Neural cell (in vitro differentiated cells): ENCODE results near the gene LTBP1.

ENCODE experiments used
- EP300 ChIP-seq: fragments of 450-650 bp; conservative IDR thresholded peaks from 2 replicates; pipeline ENCODE4 v1.6.1; 2014; ENCODE audit warnings: antibody characterized with exemption, mild to moderate bottlenecking, moderate library complexity; ENCODE audit not compliant: poor library complexity, severe bottlenecking
- POLR2AphosphoS5 ChIP-seq: IDR thresholded peaks from 2 replicates; pipeline ENCODE4 v1.6.1; 2012
- SMC3 ChIP-seq: fragments of 450-650 bp; conservative IDR thresholded peaks from 2 replicates; pipeline ENCODE4 v1.6.1; 2014; ENCODE audit warnings: antibody characterized with exemption, mild to moderate bottlenecking, moderate library complexity; ENCODE audit not compliant: poor library complexity
- TF ChIP-seq, protein P1 (sequence below): fragments of 450-650 bp; IDR thresholded peaks from 2 replicates; pipeline ENCODE4 v1.5.1; 2014; ENCODE audit warnings: antibody characterized with exemption, mild to moderate bottlenecking, moderate library complexity; ENCODE audit not compliant: poor library complexity, severe bottlenecking
- TF ChIP-seq, protein P2 (sequence below): IDR thresholded peaks from 2 replicates; pipeline ENCODE4 v1.6.1; 2012; ENCODE audit warnings: borderline replicate concordance

GRCh38 chr2:33262097-33262496, 315.3 kb downstream of the LTBP1 start:
- TF ChIP-seq, protein P1, sequence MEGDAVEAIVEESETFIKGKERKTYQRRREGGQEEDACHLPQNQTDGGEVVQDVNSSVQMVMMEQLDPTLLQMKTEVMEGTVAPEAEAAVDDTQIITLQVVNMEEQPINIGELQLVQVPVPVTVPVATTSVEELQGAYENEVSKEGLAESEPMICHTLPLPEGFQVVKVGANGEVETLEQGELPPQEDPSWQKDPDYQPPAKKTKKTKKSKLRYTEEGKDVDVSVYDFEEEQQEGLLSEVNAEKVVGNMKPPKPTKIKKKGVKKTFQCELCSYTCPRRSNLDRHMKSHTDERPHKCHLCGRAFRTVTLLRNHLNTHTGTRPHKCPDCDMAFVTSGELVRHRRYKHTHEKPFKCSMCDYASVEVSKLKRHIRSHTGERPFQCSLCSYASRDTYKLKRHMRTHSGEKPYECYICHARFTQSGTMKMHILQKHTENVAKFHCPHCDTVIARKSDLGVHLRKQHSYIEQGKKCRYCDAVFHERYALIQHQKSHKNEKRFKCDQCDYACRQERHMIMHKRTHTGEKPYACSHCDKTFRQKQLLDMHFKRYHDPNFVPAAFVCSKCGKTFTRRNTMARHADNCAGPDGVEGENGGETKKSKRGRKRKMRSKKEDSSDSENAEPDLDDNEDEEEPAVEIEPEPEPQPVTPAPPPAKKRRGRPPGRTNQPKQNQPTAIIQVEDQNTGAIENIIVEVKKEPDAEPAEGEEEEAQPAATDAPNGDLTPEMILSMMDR = no peak
- TF ChIP-seq EP300 (no peak), POLR2AphosphoS5 (no peak), SMC3 (no peak)
- TF ChIP-seq, protein P2, sequence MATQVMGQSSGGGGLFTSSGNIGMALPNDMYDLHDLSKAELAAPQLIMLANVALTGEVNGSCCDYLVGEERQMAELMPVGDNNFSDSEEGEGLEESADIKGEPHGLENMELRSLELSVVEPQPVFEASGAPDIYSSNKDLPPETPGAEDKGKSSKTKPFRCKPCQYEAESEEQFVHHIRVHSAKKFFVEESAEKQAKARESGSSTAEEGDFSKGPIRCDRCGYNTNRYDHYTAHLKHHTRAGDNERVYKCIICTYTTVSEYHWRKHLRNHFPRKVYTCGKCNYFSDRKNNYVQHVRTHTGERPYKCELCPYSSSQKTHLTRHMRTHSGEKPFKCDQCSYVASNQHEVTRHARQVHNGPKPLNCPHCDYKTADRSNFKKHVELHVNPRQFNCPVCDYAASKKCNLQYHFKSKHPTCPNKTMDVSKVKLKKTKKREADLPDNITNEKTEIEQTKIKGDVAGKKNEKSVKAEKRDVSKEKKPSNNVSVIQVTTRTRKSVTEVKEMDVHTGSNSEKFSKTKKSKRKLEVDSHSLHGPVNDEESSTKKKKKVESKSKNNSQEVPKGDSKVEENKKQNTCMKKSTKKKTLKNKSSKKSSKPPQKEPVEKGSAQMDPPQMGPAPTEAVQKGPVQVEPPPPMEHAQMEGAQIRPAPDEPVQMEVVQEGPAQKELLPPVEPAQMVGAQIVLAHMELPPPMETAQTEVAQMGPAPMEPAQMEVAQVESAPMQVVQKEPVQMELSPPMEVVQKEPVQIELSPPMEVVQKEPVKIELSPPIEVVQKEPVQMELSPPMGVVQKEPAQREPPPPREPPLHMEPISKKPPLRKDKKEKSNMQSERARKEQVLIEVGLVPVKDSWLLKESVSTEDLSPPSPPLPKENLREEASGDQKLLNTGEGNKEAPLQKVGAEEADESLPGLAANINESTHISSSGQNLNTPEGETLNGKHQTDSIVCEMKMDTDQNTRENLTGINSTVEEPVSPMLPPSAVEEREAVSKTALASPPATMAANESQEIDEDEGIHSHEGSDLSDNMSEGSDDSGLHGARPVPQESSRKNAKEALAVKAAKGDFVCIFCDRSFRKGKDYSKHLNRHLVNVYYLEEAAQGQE = no peak
